T-helper 1 cell treated with Interleukin-12 subunit alpha and Interleukin-12 subunit beta and Interleukin-4 antibody, amounts not matched to agents 30 μg/mL and 1 μg/mL, for 36 hours (primary cell): Measurements from ENCODE around the gene MTA2.
"Not testable (repeated sequence)": the region's sequence is repeated elsewhere in the genome, so short reads cannot be mapped to it uniquely, and the experiment has no call there.

Source experiments
- H3K27ac Mint-ChIP-seq: one replicate; pipeline ENCODE4 v1.8.0; 2021; ENCODE audit warnings: mild to moderate bottlenecking, mixed read lengths
- H3K27me3 Mint-ChIP-seq: one replicate; pipeline ENCODE4 v1.8.0; 2021; ENCODE audit warnings: low read depth, mixed read lengths
- H3K36me3 Mint-ChIP-seq: one replicate; pipeline ENCODE4 v1.8.0; 2021; ENCODE audit warnings: low read depth, mixed read lengths
- H3K4me1 Mint-ChIP-seq: one replicate; pipeline ENCODE4 v1.8.0; 2021; ENCODE audit warnings: low read depth, mixed read lengths
- H3K4me3 Mint-ChIP-seq: one replicate; pipeline ENCODE4 v1.8.0; 2021; ENCODE audit warnings: mild to moderate bottlenecking, moderate library complexity, mixed read lengths
- H3K9me3 Mint-ChIP-seq: one replicate; pipeline ENCODE4 v1.8.0; 2021; ENCODE audit warnings: mixed read lengths

The MTA2 gene

DNA sequence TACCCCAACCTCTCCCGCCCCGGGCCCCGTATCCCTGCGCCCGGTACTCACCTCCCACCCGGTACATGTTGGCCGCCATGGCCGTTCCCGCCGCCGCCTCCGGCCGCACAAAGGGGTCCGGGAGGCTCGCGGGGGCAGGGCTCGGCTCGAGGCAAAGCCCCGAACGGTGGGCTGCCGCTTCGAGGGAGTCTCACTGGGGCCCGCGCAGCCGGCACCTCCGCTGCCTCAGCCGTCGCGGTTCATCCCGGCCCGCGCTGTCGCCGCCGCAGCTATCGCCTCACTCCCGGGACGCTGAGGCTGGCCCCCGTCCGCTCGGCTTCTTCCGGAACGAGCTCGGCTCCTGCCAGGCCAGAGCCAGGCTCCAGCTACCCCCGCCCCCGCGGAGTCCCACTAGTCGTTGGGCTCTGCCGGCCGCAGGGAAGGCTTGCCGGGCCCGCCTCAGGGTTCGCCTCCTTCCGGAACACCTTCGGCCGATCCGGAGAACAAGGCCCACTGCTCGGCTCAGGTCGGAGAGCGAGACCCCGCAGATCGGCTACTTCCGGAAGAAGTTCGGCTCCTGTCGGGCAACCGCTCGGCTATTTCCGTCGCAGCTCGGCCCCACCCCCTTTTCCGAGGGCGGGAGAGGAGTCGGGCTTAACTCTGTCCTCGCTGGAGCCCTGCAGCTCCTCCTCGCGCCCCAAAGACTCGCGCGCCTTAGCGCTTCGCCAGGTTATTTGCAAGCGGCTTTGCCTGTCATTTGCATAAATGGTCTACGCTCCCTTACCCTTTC, at the start of gene MTA2:
Gene MTA2 (minus strand): TSS at position 494 of the 769 bp plus-strand sequence. CDS start 415 bp downstream, at position 79.
- Mint-ChIP-seq H3K4me1 (peaks cover 44% of the 10 kb centered on the region), H3K9me3 (no peaks in the 10 kb centered on the region), H3K27me3 (no peaks in the 10 kb centered on the region), H3K4me3 (peak within 1 kb of the TSS; percentile 89), H3K27ac (peak within 1 kb of the TSS; percentile 88), H3K36me3 (peaks cover 59% of the 10 kb centered on the region)

DNA sequence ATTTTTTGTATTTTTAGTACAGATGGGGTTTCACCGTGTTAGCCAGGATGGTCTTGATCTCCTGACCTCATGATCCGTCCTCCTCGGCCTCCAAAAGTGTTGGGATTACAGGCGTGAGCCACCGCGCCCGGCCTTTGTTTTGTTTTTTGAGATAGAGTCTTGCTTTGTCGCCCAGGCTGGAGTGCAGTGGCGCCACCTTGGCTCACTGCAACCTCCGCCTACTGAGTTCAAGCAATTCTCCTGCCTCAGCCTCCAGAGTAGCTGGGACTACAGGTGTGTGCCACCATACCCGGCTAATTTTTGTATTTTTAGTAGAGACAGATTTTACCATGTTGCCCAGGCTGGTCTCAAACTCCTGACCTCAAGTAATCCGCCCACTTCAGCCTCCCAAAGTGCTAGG, 48.6 kb upstream of the MTA2 start:
- not testable (repeated sequence) for H3K9me3 Mint-ChIP-seq, H3K4me3 Mint-ChIP-seq, H3K27me3 Mint-ChIP-seq, H3K27ac Mint-ChIP-seq
- peaks cover 31% of the 10 kb centered on the region for H3K4me1 Mint-ChIP-seq
- H3K36me3 Mint-ChIP-seq = peaks cover 19% of the 10 kb centered on the region

DNA sequence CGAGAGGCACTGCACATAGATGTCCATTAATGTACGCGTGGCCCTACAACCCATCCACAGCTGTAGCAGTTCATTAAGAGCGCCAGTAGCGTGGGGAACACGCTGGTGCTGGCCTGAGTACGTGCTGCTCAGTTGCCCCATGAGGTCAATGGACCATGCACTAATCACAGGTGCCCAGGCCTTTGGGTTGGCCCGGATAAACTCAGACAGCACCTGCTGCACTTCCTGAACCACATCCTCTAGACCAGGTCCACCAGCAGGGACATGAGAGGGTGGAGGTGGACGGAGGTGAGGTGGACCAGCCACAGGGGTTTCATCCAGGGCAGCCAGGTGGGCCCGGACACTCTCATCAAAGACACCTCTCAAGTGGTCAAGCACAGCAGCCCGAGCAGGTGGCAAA, 47.8 kb upstream of the MTA2 start:
- Mint-ChIP-seq H3K9me3 (no peaks in the 10 kb centered on the region), H3K4me1 (peaks cover 27% of the 10 kb centered on the region), H3K4me3 (no peak overlapping the region), H3K36me3 (peaks cover 22% of the 10 kb centered on the region), H3K27ac (no peak overlapping the region), H3K27me3 (no peaks in the 10 kb centered on the region)

GRCh38 chr11:62648967-62649364, 47.3 kb upstream of the MTA2 start:
- no peaks in the 10 kb centered on the region for H3K9me3 Mint-ChIP-seq
- peaks cover 24% of the 10 kb centered on the region for H3K36me3 Mint-ChIP-seq
- H3K27ac Mint-ChIP-seq = no peak overlapping the region
- H3K4me3 Mint-ChIP-seq = no peak overlapping the region
- H3K4me1 Mint-ChIP-seq = peaks cover 24% of the 10 kb centered on the region
- H3K27me3 Mint-ChIP-seq = no peaks in the 10 kb centered on the region

GRCh38 chr11:62648185-62648966, 46.7 kb upstream of the MTA2 start:
- Mint-ChIP-seq H3K4me3 (no peak overlapping the region), H3K9me3 (no peaks in the 10 kb centered on the region), H3K36me3 (peaks cover 24% of the 10 kb centered on the region), H3K4me1 (peaks cover 21% of the 10 kb centered on the region), H3K27ac (no peak overlapping the region), H3K27me3 (no peaks in the 10 kb centered on the region)

- Mint-ChIP-seq H3K4me3 (no peak overlapping the region), H3K9me3 (no peaks in the 10 kb centered on the region), H3K27me3 (no peaks in the 10 kb centered on the region), H3K36me3 (peaks cover 24% of the 10 kb centered on the region), H3K4me1 (peaks cover 20% of the 10 kb centered on the region), H3K27ac (peak overlapping the region; percentile 31)
Measured at GRCh38 chr11:62647609-62648005, 45.9 kb upstream of the MTA2 start.

- Mint-ChIP-seq H3K9me3 (no peaks in the 10 kb centered on the region), H3K27me3 (no peaks in the 10 kb centered on the region), H3K4me1 (peaks cover 17% of the 10 kb centered on the region), H3K4me3 (peak overlapping the region; percentile 99), H3K36me3 (peaks cover 21% of the 10 kb centered on the region), H3K27ac (peak overlapping the region; percentile 96)
Measured at GRCh38 chr11:62646825-62647608, 45.4 kb upstream of the MTA2 start.

- Mint-ChIP-seq H3K36me3 (peaks cover 21% of the 10 kb centered on the region), H3K4me3 (peak within 1 kb of the TSS; percentile 99), H3K9me3 (no peaks in the 10 kb centered on the region), H3K4me1 (peaks cover 19% of the 10 kb centered on the region), H3K27ac (peak within 1 kb of the TSS; percentile 96), H3K27me3 (no peaks in the 10 kb centered on the region)
Measured at GRCh38 chr11:62645946-62646824, 44.5 kb upstream of the MTA2 start, which contains the start of gene GANAB. Gene GANAB (minus strand): TSS chr11:62646613. CDS start chr11:62646599, 14 bp downstream.

DNA sequence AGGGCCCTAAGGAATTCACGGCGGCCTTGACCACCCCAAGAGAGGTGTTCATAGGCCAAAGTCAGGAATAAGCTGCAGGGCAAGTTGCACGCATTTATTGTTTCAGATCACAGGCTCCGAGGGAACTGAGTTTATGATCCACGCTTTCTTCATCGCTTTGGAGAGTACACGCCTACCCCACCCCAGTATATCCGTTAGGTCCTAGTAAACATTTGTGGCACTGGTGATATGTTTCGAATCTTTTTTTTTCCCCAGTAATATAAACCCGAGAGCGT, 43.9 kb upstream of the MTA2 start:
- Mint-ChIP-seq H3K27me3 (no peaks in the 10 kb centered on the region), H3K36me3 (peaks cover 23% of the 10 kb centered on the region), H3K4me3 (peak overlapping the region; percentile 99), H3K27ac (peak overlapping the region; percentile 96), H3K4me1 (peaks cover 23% of the 10 kb centered on the region), H3K9me3 (no peaks in the 10 kb centered on the region)

DNA sequence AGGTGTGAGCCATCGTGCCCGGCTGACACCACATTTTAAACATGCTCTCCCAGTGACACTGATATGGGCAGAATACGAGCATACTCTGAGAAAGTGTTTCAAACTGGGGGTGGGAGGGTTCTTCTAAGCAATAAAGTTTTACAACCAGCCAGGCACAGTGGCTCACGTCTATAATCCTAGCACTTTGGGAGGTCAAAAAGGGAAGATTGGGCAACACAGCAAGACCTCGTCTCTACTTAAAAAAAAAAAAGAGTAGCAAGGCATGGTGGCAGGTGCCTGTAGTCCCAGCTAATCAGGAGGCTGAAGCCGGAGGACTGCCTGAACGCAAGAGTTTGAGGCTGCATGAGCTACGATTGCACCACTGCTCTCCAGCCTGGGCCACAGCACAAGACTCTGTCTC, 42.6 kb upstream of the MTA2 start:
- Mint-ChIP-seq H3K27ac (peak overlapping the region; percentile 59), H3K27me3 (no peaks in the 10 kb centered on the region), H3K36me3 (peaks cover 23% of the 10 kb centered on the region), H3K4me1 (peaks cover 28% of the 10 kb centered on the region), H3K9me3 (no peaks in the 10 kb centered on the region), H3K4me3 (no peak overlapping the region)

DNA sequence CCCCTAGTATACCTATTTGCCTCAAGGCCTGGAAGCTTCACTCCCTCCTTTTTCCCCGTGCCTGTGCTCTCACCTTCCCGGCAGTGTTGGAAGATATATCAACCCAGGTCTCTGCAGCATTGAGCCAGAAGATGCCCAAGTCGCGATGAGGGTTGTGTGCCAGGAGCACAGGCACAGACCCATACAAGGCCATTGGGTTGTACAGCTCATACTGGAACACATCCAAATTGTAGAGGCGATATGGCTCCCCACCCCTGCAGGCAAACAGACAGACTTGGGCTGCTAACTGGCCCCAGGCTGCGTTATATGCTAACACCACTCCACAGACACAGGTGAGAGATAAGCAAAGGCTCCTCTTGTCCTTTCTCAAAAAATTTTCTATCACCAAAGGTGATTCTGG, 30.8 kb upstream of the MTA2 start:
- Mint-ChIP-seq H3K4me3 (no peak overlapping the region), H3K27me3 (no peaks in the 10 kb centered on the region), H3K9me3 (no peaks in the 10 kb centered on the region), H3K27ac (peak overlapping the region; percentile 36), H3K4me1 (peaks cover 17% of the 10 kb centered on the region), H3K36me3 (peaks cover 72% of the 10 kb centered on the region)

DNA sequence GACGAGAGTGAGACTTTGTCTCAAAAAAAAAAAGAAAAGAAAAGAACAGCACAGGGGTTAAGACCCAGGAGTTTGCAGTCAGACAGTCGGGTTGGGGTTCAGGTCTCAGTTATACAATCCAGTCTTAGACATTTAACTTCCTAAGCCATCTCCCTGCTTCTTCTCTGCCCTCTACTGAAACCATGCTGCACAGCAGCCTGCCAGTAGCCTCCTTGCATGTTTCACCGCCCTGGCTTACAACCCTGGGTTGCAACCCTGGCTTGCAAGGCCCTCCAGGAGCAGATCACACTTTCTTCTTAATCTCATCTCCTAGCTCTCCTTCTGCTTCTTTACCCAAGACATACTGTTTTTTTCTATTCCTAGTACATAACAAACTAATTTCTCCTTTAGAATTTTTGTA, 26.0 kb upstream of the MTA2 start:
- H3K9me3 Mint-ChIP-seq = no peaks in the 10 kb centered on the region
- H3K36me3 Mint-ChIP-seq = peaks cover 64% of the 10 kb centered on the region
- peak overlapping the region; percentile 76 for H3K27ac Mint-ChIP-seq
- H3K27me3 Mint-ChIP-seq = no peaks in the 10 kb centered on the region
- no peak overlapping the region for H3K4me3 Mint-ChIP-seq
- H3K4me1 Mint-ChIP-seq = peaks cover 2% of the 10 kb centered on the region

GRCh38 chr11:62622476-62623089, 20.9 kb upstream of the MTA2 start:
- Mint-ChIP-seq H3K9me3 (no peaks in the 10 kb centered on the region), H3K4me3 (peak overlapping the region; percentile 81), H3K27me3 (no peaks in the 10 kb centered on the region), H3K4me1 (peaks cover 22% of the 10 kb centered on the region), H3K36me3 (peaks cover 38% of the 10 kb centered on the region), H3K27ac (peak overlapping the region; percentile 97)
